Subcutaneous adipose tissue (tissue), 4 donors: ENCODE measurements around the gene TAF11L7. TPM values are rescaled to one million over a fixed set of nuclear protein-coding genes. Genes with fewer than 3 reads are reported as not detected.
"Not testable (repeated sequence)": the region's sequence is repeated elsewhere in the genome, so short reads cannot be mapped to it uniquely, and the experiment has no call there.

ENCODE experiments used
- small RNA-seq: library from RNA; depleted of rRNA; stranded (forward); fragments of <200 nt; gene quantifications from one replicate; pipeline ENCODE3, GENCODE V24; 2016
- total RNA-seq, 4 donors: library from RNA; depleted of rRNA; stranded (reverse); fragments of >200 nt; gene quantifications; one replicate each; pipeline ENCODE4 v1.1.0, GENCODE V29; 2016
- TF ChIP-seq, protein P1 (sequence below): fragments of 450-650 bp; IDR thresholded peaks from one replicate; pipeline ENCODE4 v1.5.1; 2016; ENCODE audit warnings: low read depth, mild to moderate bottlenecking, control low read depth, antibody characterized with exemption, moderate library complexity

Gene TAF11L7
- total RNA-seq, 4 donors from 2014 or later = not detected

DNA sequence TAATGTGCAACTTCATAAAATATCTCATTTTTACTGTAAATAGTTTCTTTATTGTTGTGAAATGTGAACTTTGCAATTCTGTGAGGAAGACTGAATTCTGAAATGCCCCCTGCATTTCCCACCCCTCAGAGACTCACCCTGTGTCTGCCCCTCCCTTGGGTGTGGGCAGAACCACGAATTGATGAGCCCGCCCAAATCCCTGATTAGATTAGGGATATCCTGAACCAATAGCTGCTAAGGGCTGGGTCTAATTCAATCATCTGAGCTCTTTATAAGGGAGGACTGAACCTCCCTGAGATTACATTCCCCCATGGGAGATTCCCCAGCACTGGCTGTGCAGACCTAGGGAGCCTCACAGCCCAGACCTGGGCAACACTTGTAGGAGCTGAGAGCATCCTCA lies 24.5 kb upstream of the TAF11L7 start, which contains the start of gene TAF11L12:
TAF11L12 (plus strand) TSS at position 301 of the 400 bp plus-strand sequence.
- TF ChIP-seq, protein P1, sequence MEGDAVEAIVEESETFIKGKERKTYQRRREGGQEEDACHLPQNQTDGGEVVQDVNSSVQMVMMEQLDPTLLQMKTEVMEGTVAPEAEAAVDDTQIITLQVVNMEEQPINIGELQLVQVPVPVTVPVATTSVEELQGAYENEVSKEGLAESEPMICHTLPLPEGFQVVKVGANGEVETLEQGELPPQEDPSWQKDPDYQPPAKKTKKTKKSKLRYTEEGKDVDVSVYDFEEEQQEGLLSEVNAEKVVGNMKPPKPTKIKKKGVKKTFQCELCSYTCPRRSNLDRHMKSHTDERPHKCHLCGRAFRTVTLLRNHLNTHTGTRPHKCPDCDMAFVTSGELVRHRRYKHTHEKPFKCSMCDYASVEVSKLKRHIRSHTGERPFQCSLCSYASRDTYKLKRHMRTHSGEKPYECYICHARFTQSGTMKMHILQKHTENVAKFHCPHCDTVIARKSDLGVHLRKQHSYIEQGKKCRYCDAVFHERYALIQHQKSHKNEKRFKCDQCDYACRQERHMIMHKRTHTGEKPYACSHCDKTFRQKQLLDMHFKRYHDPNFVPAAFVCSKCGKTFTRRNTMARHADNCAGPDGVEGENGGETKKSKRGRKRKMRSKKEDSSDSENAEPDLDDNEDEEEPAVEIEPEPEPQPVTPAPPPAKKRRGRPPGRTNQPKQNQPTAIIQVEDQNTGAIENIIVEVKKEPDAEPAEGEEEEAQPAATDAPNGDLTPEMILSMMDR = not testable (repeated sequence)

DNA sequence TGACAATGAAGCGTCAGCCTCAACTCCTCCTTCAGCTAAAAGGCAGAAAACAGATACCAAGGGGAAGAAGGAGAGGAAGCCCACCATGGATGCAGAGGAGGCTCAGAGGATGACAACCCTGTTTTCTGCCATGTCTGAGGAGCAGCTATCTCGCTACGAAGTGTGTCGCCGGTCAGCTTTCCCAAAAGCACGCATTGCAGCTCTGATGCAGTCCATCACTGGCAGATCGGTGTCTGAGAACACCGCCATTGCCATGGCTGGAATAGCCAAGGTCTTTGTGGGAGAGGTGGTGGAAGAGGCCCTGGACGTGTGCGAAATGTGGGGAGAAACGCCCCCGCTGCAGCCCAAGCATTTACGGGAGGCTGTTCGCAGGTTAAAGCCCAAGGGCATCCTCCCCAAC lies 19.4 kb upstream of the TAF11L7 start:
- TF ChIP-seq, protein P1 = no peak

DNA sequence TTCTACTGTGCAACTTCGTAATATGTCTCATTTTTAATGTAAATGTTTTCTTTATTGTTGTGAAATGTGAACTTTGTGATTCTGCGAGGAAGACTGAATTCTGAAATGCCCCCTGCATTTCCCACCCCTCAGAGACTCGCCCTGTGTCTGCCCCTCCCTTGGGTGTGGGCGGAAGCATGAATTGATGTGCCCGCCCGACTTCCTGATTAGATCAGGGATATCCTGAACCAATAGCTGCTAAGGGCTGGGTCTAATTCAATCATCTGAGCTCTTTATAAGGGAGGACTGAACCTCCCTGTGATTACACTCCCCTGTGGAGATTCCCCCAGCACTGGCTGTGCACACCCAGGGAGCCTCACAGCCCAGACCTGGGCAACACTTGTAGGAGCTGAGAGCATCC lies 18.3 kb upstream of the TAF11L7 start, which contains the start of gene TAF11L11:
TAF11L11 (plus strand) TSS at position 304 of the 400 bp plus-strand sequence.
- TF ChIP-seq, protein P1 = not testable (repeated sequence)

DNA sequence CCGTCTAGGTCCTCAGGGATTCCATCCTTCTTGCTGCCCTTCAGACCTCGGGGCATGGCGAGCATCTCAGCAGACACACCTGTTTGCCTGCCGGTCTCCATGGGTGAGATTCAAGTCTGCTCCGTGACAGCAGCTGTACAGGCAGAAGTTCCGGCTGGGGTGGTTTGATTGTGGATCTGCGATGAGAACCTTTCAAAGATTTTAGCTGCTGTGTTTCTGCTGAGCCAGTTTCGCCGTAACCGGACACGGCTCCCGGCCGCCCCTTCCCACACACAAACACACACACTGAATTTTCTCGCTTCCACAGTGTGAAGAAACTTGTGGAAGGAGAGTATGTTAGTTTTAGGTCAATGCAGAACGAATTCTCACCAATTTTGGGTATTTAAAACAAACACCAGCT lies 12.2 kb upstream of the TAF11L7 start, which contains the start of gene TAF11L10:
TAF11L10 (minus strand) TSS at position 101 of the 400 bp plus-strand sequence.
- TF ChIP-seq, protein P1 = not testable (repeated sequence)

DNA sequence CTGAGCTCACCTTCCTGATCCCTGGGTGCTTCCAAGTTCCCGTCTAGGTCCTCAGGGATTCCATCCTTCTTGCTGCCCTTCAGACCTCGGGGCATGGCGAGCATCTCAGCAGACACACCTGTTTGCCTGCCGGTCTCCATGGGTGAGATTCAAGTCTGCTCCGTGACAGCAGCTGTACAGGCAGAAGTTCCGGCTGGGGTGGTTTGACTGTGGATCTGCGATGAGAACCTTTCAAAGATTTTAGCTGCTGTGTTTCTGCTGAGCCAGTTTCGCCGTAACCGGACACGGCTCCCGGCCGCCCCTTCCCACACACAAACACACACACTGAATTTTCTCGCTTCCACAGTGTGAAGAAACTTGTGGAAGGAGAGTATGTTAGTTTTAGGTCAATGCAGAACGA lies 8.7 kb upstream of the TAF11L7 start, which contains the start of gene TAF11L9:
TAF11L9 (minus strand) TSS at position 140 of the 400 bp plus-strand sequence.
- TF ChIP-seq, protein P1 = not testable (repeated sequence)

DNA sequence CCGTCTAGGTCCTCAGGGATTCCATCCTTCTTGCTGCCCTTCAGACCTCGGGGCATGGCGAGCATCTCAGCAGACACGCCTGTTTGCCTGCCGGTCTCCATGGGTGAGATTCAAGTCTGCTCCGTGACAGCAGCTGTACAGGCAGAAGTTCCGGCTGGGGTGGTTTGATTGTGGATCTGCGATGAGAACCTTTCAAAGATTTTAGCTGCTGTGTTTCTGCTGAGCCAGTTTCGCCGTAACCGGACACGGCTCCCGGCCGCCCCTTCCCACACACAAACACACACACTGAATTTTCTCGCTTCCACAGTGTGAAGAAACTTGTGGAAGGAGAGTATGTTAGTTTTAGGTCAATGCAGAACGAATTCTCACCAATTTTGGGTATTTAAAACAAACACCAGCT lies 5.3 kb upstream of the TAF11L7 start, which contains the start of gene TAF11L8:
TAF11L8 (minus strand) TSS at position 101 of the 400 bp plus-strand sequence.
- TF ChIP-seq, protein P1 = not testable (repeated sequence)

Small RNAs within 50 kb of the gene (small RNA-seq; reads per million reads assigned to genes)
- gene AC233724.3 = not detected
- gene AC233724.6 = not detected
- gene AC233724.7 = not detected

Other genes with a start within 250 kb of the TAF11L7 start
- not detected for gene TAF11L2, start 87.5 kb downstream of the TAF11L7 start, total RNA-seq
- gene TAF11L3, start 67.4 kb downstream of the TAF11L7 start, total RNA-seq = not detected
- not detected for gene TAF11L4, start 64.0 kb downstream of the TAF11L7 start, total RNA-seq
- not detected for gene TAF11L5, start 60.5 kb downstream of the TAF11L7 start, total RNA-seq
- gene TAF11L6, start 57.1 kb downstream of the TAF11L7 start, total RNA-seq = not detected
- not detected for gene TAF11L8, start 5.2 kb upstream of the TAF11L7 start, total RNA-seq
- not detected for gene TAF11L9, start 8.6 kb upstream of the TAF11L7 start, total RNA-seq
- gene TAF11L10, start 12.1 kb upstream of the TAF11L7 start, total RNA-seq = not detected
- gene TAF11L11, start 18.4 kb upstream of the TAF11L7 start, total RNA-seq = not detected
- gene TAF11L12, start 24.6 kb upstream of the TAF11L7 start, total RNA-seq = not detected
- gene TAF11L13, start 46.3 kb upstream of the TAF11L7 start, total RNA-seq = not detected
- gene TAF11L14, start 48.7 kb upstream of the TAF11L7 start, total RNA-seq = not detected